Endothelial cell of umbilical vein (primary cell): ENCODE measurements around the gene CACNA2D3. TPM values are rescaled to one million over a fixed set of nuclear protein-coding genes. Genes with fewer than 3 reads are reported as not detected.

Experiments
- BruUV-seq: library from RNA; stranded (reverse); fragments of 400-500 nt; replicated peaks from 2 replicates; lab custom pipeline; 2021; lab: Mats Ljungman, UMichigan
- CTCF ChIA-PET: fragments of 300-600, 350-600 bp; sonication (Branson Sonifier 250); formaldehyde crosslinking; loops from one replicate; lab custom pipeline; 2021; ENCODE audit warnings: antibody characterized with exemption, inconsistent platforms; lab: Charles Lee
- POLR2A ChIA-PET: fragments of 300-600, 350-600 bp; sonication (Branson Sonifier 250); formaldehyde crosslinking; loops from one replicate; lab custom pipeline; 2021; ENCODE audit warnings: antibody characterized with exemption, inconsistent platforms; lab: Charles Lee
- DNase-seq: peaks from one replicate; pipeline ENCODE4 v3.0.0-alpha.2; 2011; ENCODE audit warnings: low read depth, low spot score
- FAIRE-seq: peaks from 2 replicates; lab custom pipeline; 2011; peaks lifted over from hg19 to GRCh38; lab: Jason Lieb, UNC
- H2AFZ ChIP-seq: 2 replicates; pipeline ENCODE4 v1.6.0; 2012; ENCODE audit warnings: low read depth, low read length, control low read depth, inconsistent platforms
- H3K27ac ChIP-seq: 2 replicates; pipeline ENCODE4 v1.5.1; 2011; ENCODE audit warnings: low read depth, mild to moderate bottlenecking, control low read depth, low read length, moderate library complexity; ENCODE audit not compliant: insufficient read depth
- H3K27me3 ChIP-seq, 2 experiments: 2 replicates each; pipeline versions ENCODE4 v1.6.0 to v1.6.1; 2011; ENCODE audit warnings: low read length in 2 of 2, mixed read lengths in 1 of 2; ENCODE audit not compliant: control insufficient read depth in 2 of 2, insufficient read depth in 2 of 2
- H3K36me3 ChIP-seq, 2 experiments: 2 replicates in 1 of 2; 3 replicates in 1 of 2; pipeline ENCODE4 v1.5.1; 2011; ENCODE audit warnings: low read length in 2 of 2, mild to moderate bottlenecking in 1 of 2, moderate library complexity in 1 of 2; ENCODE audit not compliant: control insufficient read depth in 2 of 2, insufficient read depth in 2 of 2; ENCODE audit errors: extremely low read depth in 1 of 2
- H3K4me1 ChIP-seq: 3 replicates; pipeline ENCODE4 v1.5.1; 2011; ENCODE audit warnings: mild to moderate bottlenecking, low read length; ENCODE audit not compliant: control insufficient read depth, insufficient read depth; ENCODE audit errors: extremely low read depth
- H3K4me2 ChIP-seq: 2 replicates; pipeline ENCODE4 v1.6.1; 2011; ENCODE audit warnings: low read length, control low read depth, mixed read lengths; ENCODE audit not compliant: insufficient read depth
- H3K4me3 ChIP-seq, 3 experiments: fragments of 200-600 bp in 1 of 3; sonication (generic), shearing (Covaris generic) in 1 of 3; replicated peaks in 1 of 3; 2 replicates each; pipeline ENCODE4 v1.5.1; 2011 to 2016; ENCODE audit warnings: control low read depth in 3 of 3, low read length in 3 of 3, mild to moderate bottlenecking in 2 of 3, inconsistent platforms in 1 of 3, low read depth in 1 of 3, moderate library complexity in 1 of 3; ENCODE audit not compliant: insufficient read depth in 1 of 3
- H3K79me2 ChIP-seq: 2 replicates; pipeline ENCODE4 v1.6.0; 2012; ENCODE audit warnings: low read length, inconsistent platforms; ENCODE audit not compliant: control insufficient read depth, insufficient read depth
- H3K9ac ChIP-seq: replicated peaks from 2 replicates; pipeline ENCODE3; 2011; ENCODE audit warnings: low read length, control low read depth; ENCODE audit not compliant: insufficient read depth; ENCODE audit errors: extremely low read depth
- H3K9me1 ChIP-seq: replicated peaks from 3 replicates; pipeline ENCODE4 v1.6.0; 2011; ENCODE audit warnings: mild to moderate bottlenecking, low read length; ENCODE audit not compliant: control insufficient read depth, insufficient read depth; ENCODE audit errors: extremely low read depth
- H3K9me3 ChIP-seq: replicated peaks from 2 replicates; pipeline ENCODE4 v1.5.1; 2012; ENCODE audit warnings: low read length, inconsistent platforms; ENCODE audit not compliant: control insufficient read depth, insufficient read depth
- H4K20me1 ChIP-seq: replicated peaks from 2 replicates; pipeline ENCODE3; 2011; ENCODE audit warnings: mild to moderate bottlenecking, low read length; ENCODE audit not compliant: control insufficient read depth, insufficient read depth; ENCODE audit errors: extremely low read depth
- CTCF ChIP-seq, 2 donors: IDR thresholded peaks; 1 replicate in 1 of 2; 2 replicates in 1 of 2; pipeline ENCODE4 v1.5.1; 2011; ENCODE audit warnings: low read length in 2 of 2, mild to moderate bottlenecking in 2 of 2, moderate library complexity in 2 of 2, control low read depth in 1 of 2, inconsistent platforms in 1 of 2, low read depth in 1 of 2; ENCODE audit not compliant: insufficient read depth in 1 of 2; ENCODE audit errors: extremely low read depth in 1 of 2
- EZH2 ChIP-seq: IDR thresholded peaks from 2 replicates; pipeline ENCODE4 v1.6.1; 2012; ENCODE audit warnings: borderline replicate concordance, low read depth, mild to moderate bottlenecking, moderate library complexity, low read length, inconsistent platforms; ENCODE audit not compliant: severe bottlenecking
- FOS ChIP-seq: IDR thresholded peaks from 2 replicates; pipeline ENCODE4 v1.6.1; 2011; ENCODE audit warnings: mild to moderate bottlenecking, low read length, moderate library complexity, borderline replicate concordance; ENCODE audit not compliant: insufficient read depth
- GATA2 ChIP-seq: IDR thresholded peaks from 2 replicates; pipeline ENCODE4 v1.7.0; 2011; ENCODE audit warnings: low read depth, mild to moderate bottlenecking, moderate library complexity, mixed read lengths, low read length; ENCODE audit not compliant: insufficient read length, insufficient read depth
- JUN ChIP-seq: IDR thresholded peaks from 2 replicates; pipeline ENCODE4 v1.6.1; 2011; ENCODE audit warnings: borderline replicate concordance, low read depth; ENCODE audit not compliant: insufficient read length, insufficient read depth
- MYC ChIP-seq: IDR thresholded peaks from one replicate; pipeline ENCODE4 v1.6.1; 2011; ENCODE audit warnings: mild to moderate bottlenecking, low read depth, low read length
- POLR2A ChIP-seq: IDR thresholded peaks from 2 replicates; pipeline ENCODE4 v1.6.1; 2012; ENCODE audit warnings: low read depth, mild to moderate bottlenecking, control low read depth, low read length
- POLR2AphosphoS5 ChIP-seq: IDR thresholded peaks from 2 replicates; pipeline ENCODE4 v1.6.1; 2012; ENCODE audit warnings: low read depth, mild to moderate bottlenecking, control low read depth, low read length, moderate library complexity; ENCODE audit not compliant: insufficient read depth
- dilution Hi-C: fragments of 300-500 bp; cut with MboI; formaldehyde crosslinking; loops from one replicate; pipeline ENCODE4 v1.15.0; 2019; ENCODE audit warnings: low sequenced_read_pairs; ENCODE audit not compliant: extremely low pct_ligation_motif_present
- intact Hi-C: fragments of 100-400 bp; cut with micrococcal nuclease; formaldehyde crosslinking; loops from one replicate; pipeline ENCODE4 v1.10.0; 2022
- polyA plus RNA-seq, 4 experiments: library from polyadenylated mRNA; depleted of rRNA in 3 of 4; stranded (reverse) in 3 of 4; unstranded in 1 of 4; fragments of >200 nt; gene quantifications; 2 replicates each; pipeline versions ENCODE4 v1.2.1 to v1.2.3, GENCODE V29; 2011 to 2012; ENCODE audit warnings: missing spikeins in 1 of 4
- total RNA-seq: library from RNA; stranded (reverse); gene quantifications from 2 replicates; pipeline ENCODE4 v1.2.3, GENCODE V29; 2021
- TF ChIP-seq, protein P1 (sequence below): IDR thresholded peaks from 2 replicates; pipeline ENCODE4 v1.6.1; 2011; ENCODE audit not compliant: insufficient read depth, insufficient read length

CACNA2D3 gene
- total and polyA plus RNA-seq, 2 donors (not counting 3 experiments of a cell fraction or from before 2014, with no cell fraction given): not detected

DNA sequence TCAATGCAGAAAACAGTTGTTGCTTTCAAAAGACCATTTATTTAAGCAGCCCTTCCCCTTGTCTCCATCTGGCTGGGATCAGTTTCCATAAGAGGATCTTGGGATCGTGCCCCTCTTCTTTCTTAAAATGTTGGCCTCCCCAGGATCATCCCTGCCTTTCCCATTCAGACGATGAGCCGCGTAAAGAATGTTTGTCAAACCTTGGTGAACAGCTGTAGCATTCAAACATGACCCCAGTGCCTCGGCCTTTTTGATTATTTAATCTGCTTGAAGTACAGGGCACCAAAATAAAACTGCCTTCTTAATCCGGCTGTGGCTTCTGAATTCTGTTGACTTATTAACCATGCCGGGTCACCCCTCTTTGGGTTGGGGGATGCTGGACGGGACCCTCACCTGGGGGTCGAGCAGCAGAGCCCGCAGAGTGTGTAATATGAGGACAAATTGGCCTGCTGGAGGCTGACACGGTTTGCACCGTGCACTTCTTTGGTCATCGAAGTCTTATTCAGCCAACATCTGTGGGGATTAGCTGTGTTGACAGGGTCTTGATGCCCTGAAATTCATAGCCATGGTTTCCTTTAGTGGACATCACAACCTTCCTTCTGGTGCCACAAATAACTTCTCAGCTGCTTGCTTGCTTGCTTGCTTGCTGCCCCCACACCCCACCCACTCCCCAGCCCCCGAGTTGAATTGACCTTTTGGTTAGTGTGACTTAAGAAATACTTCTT, 805.9 kb downstream of the CACNA2D3 start, which contains the start of gene LRTM1:
LRTM1 (minus strand) TSS at position 14 of the 725 bp plus-strand sequence. CDS start 148 bp downstream, outside the sequence.
- no peak within 1 kb of the TSS for H3K4me2 ChIP-seq
- TF ChIP-seq POLR2AphosphoS5 (no peak), MYC (no peak), POLR2A (no peak), JUN (no peak), CTCF (IDR thresholded peaks at IDR 0.05; ENCODE audit: extremely low read depth in 1 of 2, insufficient read depth in 1 of 2, low read depth in 1 of 2, low read length in 2 of 2) (no peak), FOS (no peak), EZH2 (no peak), GATA2 (no peak)
- TF ChIP-seq, protein P1, sequence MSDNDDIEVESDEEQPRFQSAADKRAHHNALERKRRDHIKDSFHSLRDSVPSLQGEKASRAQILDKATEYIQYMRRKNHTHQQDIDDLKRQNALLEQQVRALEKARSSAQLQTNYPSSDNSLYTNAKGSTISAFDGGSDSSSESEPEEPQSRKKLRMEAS: no peak
- H3K4me3 ChIP-seq: no peak within 1 kb of the TSS
- H3K9ac ChIP-seq: no peak within 1 kb of the TSS
- FAIRE-seq: no peak
- dilution Hi-C loops (no loop called here), intact Hi-C loops (no loop called here)
- no peaks in the 10 kb centered on the region for H3K79me2 ChIP-seq
- H2AFZ ChIP-seq: no peak within 1 kb of the TSS
- H3K4me1 ChIP-seq: no peaks in the 10 kb centered on the region
- no peaks in the 10 kb centered on the region for H3K9me1 ChIP-seq
- no peaks in the 10 kb centered on the region for H3K9me3 ChIP-seq
- POLR2A ChIA-PET: no interaction called here
- BruUV-seq: no TSS peak
- no peaks in the 10 kb centered on the region for H3K36me3 ChIP-seq
- CTCF ChIA-PET: no interaction called here
- no peak within 1 kb of the TSS for H3K27ac ChIP-seq
- DNase-seq: no peak
- no peaks in the 10 kb centered on the region for H3K27me3 ChIP-seq
- H4K20me1 ChIP-seq: no peaks in the 10 kb centered on the region
